K562 (cell line): ENCODE measurements around the gene LHB. TPM values are rescaled to one million over a fixed set of nuclear protein-coding genes. Genes with fewer than 3 reads are reported as not detected.
A peak's percentile ranks its signal among the peaks of the same experiment; 100 is the strongest.

ENCODE experiments used
- CHD7 ChIP-seq: fragments of 200-600 bp; sonication (generic); IDR thresholded peaks from one replicate; pipeline ENCODE4 v1.6.1; 2012; ENCODE audit warnings: mild to moderate bottlenecking, low read depth, low read length, inconsistent platforms
- NONO ChIP-seq, 2 experiments: fragments of 200-400 bp in 1 of 2; fragments of 450-650 bp in 1 of 2; formaldehyde crosslinking in 1 of 2; IDR thresholded peaks; 2 replicates each; pipeline ENCODE4 v1.6.1; 2017; ENCODE audit warnings: low read depth in 2 of 2, mild to moderate bottlenecking in 2 of 2, moderate library complexity in 2 of 2, low read length in 1 of 2
- ZNF175 ChIP-seq: fragments of 200-800 bp; sonication (Bioruptor generic); IDR thresholded peaks from 2 replicates; pipeline ENCODE4 v1.6.1; 2016; ENCODE audit warnings: low read depth, mild to moderate bottlenecking, missing genetic modification characterization, missing compliant biosample characterization
- ZNF407 ChIP-seq: fragments of 450-650 bp; IDR thresholded peaks from 2 replicates; pipeline ENCODE4 v1.6.1; 2016; ENCODE audit warnings: low read depth
- ZNF551 ChIP-seq: fragments of 250-450 bp; sonication (Bioruptor Pico); IDR thresholded peaks from 2 replicates; pipeline ENCODE4 v1.5.0; 2021; ENCODE audit warnings: mild to moderate bottlenecking, moderate library complexity
- ZNF561 ChIP-seq: fragments of 450-650 bp; formaldehyde crosslinking; conservative IDR thresholded peaks from 2 replicates; pipeline ENCODE4 v1.4.0; 2020; ENCODE audit warnings: mild to moderate bottlenecking, moderate library complexity
- polyA plus RNA-seq, 8 experiments: library from polyadenylated mRNA; depleted of rRNA in 4 of 8; stranded (reverse) in 5 of 8; unstranded in 3 of 8; fragments of >200 nt; fragmentation: Nextera tagmentation in 2 of 8; fragmentation: Illumina TruSeq in 1 of 8; extraction: Ambion mirVana in 2 of 8; extraction: Trizol in 1 of 8; gene quantifications; 2 replicates each; pipeline versions ENCODE4 v1.2.1 to v1.2.3, GENCODE V29; 2011 to 2014; ENCODE audit warnings: inconsistent platforms in 1 of 8, missing spikeins in 1 of 8
- total RNA-seq, 7 experiments: library from RNA; depleted of rRNA in 6 of 7; stranded (reverse); fragments of >200 nt in 6 of 7; fragmentation: Illumina TruSeq in 2 of 7; extraction: Trizol in 2 of 7; gene quantifications; 2 replicates each; pipeline versions ENCODE4 v1.2.1 to v1.2.3, GENCODE V29; 2011 to 2021; ENCODE audit warnings: low replicate concordance in 1 of 7

Gene LHB
- total and polyA plus RNA-seq, 9 of the 15 experiments (the other 6 are each of a cell fraction or from before 2014, with no cell fraction given) = 0.54 TPM; not detected in 8

GRCh38 chr19:48967346-48968178 lies 49.3 kb downstream of the LHB start (continued):
- TF ChIP-seq ZNF407 (no peak), CHD7 (peak; percentile 70), ZNF561 (CRISPR knock-in tag) (no peak), ZNF175 (CRISPR knock-in tag) (no peak), ZNF551 (CRISPR knock-in tag) (no peak; the same call in none of the 2 replicates), NONO (IDR thresholded peaks at IDR 0.05; ENCODE audit: low read depth in 2 of 2, low read length in 1 of 2) (peak in 1 of 2 experiments; percentile 33; a peak in 1 of 4 replicates)
